Vagina (tissue), 2 donors: ENCODE measurements around the gene S100A8.

Source experiments
- POLR2A ChIP-seq, 2 donors: fragments of 450-650 bp; IDR thresholded peaks; one replicate each; pipeline ENCODE4 v1.6.1; 2017; ENCODE audit warnings: antibody characterized with exemption in 2 of 2, mild to moderate bottlenecking in 2 of 2, moderate library complexity in 2 of 2
- TF ChIP-seq, protein P1 (sequence below), 3 experiments: fragments of 450-650 bp in 2 of 3; fragments of 200-600 bp in 1 of 3; sonication (generic) in 1 of 3; IDR thresholded peaks; one replicate each; pipeline ENCODE4 v1.5.1; 2017 to 2019; ENCODE audit warnings: antibody characterized with exemption in 3 of 3, mild to moderate bottlenecking in 2 of 3, moderate library complexity in 2 of 3

DNA sequence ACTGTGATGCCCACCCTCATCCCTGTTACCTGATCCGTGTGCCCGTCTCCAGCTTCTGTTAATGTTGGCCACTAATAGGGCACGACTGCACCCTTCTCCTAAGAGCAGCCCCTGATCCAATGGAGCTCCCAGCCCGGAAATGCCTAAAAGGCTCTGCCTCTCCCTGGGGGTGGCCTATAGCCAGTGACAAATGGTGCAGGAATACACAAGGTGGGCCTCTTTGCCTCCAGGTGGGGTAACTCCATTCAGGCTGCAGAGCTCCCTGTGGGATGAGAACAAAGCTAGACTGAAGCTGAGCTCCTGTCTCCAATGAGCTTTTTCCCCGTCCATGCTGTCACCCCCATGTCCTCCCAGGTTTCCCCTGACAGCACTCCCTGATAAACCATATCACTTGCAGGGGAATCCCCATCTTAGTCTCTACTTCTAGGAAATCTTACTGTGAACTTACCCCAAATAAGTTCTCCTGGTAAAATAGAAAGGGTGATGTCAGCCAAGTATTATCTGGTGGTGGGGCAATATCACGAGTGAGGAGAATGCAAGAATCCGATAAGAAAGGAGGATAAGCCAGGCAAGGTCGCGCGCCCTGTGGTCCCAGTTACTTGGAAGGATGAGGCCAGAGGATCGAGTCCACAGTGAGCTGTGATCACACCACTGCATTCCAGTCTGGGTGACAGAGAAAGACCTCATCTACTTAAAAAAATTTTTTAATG, 44.0 kb upstream of the S100A8 start:
- TF ChIP-seq, protein P1, sequence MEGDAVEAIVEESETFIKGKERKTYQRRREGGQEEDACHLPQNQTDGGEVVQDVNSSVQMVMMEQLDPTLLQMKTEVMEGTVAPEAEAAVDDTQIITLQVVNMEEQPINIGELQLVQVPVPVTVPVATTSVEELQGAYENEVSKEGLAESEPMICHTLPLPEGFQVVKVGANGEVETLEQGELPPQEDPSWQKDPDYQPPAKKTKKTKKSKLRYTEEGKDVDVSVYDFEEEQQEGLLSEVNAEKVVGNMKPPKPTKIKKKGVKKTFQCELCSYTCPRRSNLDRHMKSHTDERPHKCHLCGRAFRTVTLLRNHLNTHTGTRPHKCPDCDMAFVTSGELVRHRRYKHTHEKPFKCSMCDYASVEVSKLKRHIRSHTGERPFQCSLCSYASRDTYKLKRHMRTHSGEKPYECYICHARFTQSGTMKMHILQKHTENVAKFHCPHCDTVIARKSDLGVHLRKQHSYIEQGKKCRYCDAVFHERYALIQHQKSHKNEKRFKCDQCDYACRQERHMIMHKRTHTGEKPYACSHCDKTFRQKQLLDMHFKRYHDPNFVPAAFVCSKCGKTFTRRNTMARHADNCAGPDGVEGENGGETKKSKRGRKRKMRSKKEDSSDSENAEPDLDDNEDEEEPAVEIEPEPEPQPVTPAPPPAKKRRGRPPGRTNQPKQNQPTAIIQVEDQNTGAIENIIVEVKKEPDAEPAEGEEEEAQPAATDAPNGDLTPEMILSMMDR (IDR thresholded peaks at IDR 0.05), result no peak
- no peak for TF ChIP-seq POLR2A (IDR thresholded peaks at IDR 0.05)
